ENCODE data around the gene PTTG1IP2.

DNA sequence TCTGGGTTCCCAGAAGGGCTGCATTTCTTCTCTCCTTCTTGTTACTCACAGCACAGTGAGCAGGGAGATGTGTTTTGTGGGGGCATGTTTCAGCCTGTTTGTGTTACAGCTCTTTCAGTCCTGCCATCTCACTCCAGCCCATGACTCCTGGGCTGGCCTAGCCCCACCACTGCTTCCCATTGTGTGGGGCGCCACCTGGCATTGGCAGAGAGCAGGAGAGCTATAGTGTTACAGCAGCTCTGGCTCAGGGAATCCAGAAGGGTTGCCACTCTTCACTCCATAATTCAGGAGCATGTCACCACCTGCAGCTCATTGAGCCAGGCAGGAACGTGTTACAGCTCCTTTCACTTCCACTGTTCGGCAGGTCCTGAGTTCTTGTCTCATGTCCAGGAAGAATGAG is 36.2 kb upstream of the PTTG1IP2 start:
- no peak for TF ChIP-seq CTCF (IDR thresholded peaks at IDR 0.05; ENCODE audit: borderline replicate concordance, extremely low read depth, low read length, poor library complexity, severe bottlenecking)
- TF ChIP-seq EZH2 (IDR thresholded peaks at IDR 0.05; ENCODE audit: borderline replicate concordance, low read depth, low read length, severe bottlenecking), result no peak

All from DND-41 (cell line).